ENCODE results near the gene GZF1. TPM values are rescaled to one million over a fixed set of nuclear protein-coding genes. Genes with fewer than 3 reads are reported as not detected.

GZF1 gene
- total RNA-seq, 3 donors from 2014 or later, result 19.0 to 24.3 (median 19.9) TPM

DNA sequence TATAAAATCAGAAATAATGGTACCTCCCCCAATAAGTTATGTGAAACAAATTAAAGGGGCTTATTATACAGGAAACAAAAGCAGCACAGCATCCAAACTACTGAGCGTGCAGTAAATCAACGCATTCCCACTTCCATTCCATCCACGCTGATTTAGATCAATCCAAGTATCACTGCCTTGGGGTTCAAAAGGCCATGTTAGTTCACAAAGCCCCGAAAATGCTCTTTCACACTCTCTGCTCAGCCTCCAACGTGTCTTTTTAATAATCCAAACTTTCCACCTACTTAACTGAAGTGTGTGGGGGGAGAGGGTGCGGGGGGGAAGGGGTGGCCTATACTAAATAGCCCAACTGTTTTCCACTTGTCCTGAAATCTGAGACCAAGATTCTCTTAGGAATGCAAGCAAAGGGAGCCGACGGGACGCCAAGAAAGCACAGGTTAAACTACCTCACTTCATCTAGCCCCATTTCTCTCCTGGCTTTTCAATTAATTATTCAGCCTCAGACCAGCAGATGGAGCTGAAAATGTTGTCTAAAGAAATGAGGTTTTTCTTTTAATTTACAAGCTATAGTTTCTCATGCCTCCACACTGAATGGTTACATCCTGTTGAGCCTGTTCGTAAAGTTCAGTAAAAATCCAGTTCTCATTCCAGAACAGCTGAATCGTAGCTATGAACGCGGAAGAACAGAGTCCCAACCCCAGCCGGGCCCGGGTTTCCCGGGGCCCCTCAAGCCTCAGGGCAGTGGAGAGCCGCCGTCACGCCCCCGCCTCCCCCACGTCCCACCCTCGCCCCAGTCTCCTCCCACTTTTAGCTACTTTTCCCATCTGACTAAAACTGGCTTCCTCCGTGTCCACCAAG is 12.4 kb upstream of the GZF1 start:
- no peak for TF ChIP-seq POLR2AphosphoS5 (IDR thresholded peaks at IDR 0.05)
- TF ChIP-seq, protein P1, sequence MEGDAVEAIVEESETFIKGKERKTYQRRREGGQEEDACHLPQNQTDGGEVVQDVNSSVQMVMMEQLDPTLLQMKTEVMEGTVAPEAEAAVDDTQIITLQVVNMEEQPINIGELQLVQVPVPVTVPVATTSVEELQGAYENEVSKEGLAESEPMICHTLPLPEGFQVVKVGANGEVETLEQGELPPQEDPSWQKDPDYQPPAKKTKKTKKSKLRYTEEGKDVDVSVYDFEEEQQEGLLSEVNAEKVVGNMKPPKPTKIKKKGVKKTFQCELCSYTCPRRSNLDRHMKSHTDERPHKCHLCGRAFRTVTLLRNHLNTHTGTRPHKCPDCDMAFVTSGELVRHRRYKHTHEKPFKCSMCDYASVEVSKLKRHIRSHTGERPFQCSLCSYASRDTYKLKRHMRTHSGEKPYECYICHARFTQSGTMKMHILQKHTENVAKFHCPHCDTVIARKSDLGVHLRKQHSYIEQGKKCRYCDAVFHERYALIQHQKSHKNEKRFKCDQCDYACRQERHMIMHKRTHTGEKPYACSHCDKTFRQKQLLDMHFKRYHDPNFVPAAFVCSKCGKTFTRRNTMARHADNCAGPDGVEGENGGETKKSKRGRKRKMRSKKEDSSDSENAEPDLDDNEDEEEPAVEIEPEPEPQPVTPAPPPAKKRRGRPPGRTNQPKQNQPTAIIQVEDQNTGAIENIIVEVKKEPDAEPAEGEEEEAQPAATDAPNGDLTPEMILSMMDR (IDR thresholded peaks at IDR 0.05), result peak; percentile 53 to 70 (median 64)
- intact Hi-C loops (cut with DNase I; ENCODE audit: low total_unique reads), result no loop called here
- H3K4me1 ChIP-seq, result peaks cover 0 to 10% of the 10 kb centered on the region in 2 donors
- H3K9me3 ChIP-seq, result no peaks in the 10 kb centered on the region
- H3K27me3 ChIP-seq, result no peaks in the 10 kb centered on the region
- H3K27ac ChIP-seq, result peak overlapping the region; percentile 93 to 99
- peak overlapping the region; percentile 86 to 100 (median 95) for H3K4me3 ChIP-seq
- H3K36me3 ChIP-seq, result no peaks in the 10 kb centered on the region
- DNase-seq (ENCODE audit: low spot score in 2 of 2), result peak in 1 of 2 donors; percentile 77

DNA sequence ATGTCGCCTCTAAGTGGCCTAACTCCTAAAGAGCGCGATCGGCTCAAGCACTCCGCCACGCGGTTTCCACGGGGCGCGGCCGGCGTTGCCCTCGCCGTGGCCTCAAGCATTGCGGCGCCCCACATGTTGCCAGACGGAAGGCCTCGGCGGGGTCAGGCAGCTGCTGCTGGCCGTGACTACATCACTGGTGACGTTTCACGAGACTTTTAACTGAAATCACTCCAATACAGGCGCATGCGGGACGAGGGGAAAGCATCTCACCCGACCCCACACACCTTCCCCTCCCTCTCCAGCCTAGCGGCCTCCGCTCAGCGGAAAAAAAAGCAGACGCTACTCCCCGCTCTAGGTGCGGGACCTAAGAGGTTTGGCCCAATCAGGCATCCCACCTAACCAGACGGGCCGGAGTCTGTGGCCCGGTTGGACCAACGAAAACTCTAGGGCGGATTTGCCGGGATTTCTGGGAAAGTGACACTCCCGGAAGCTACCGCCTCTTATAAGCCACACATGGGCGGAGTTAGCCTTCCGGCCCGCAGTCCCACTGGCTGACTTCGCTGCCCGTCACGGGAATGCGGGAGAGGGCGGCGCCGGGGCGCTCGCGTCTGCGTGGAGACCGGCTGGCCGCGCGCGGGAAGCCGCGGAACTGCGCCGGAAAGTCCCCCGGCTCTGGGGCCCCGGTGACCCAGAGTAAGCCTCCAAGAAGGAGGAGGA is 11.6 kb upstream of the GZF1 start, which contains the start of gene NXT1:
TSS of gene NXT1 (plus strand) at position 596 of the 708 bp plus-strand sequence. CDS start 3,251 bp downstream, outside the sequence.
- Histone ChIP-seq H3K4me3 (peak within 1 kb of the TSS; percentile 86 to 100 (median 95)), H3K9me3 (no peaks in the 10 kb centered on the region), H3K36me3 (no peaks in the 10 kb centered on the region), H3K27me3 (no peaks in the 10 kb centered on the region), H3K4me1 (peaks cover 0 to 10% of the 10 kb centered on the region in 2 donors), H3K27ac (peak within 1 kb of the TSS; percentile 93 to 99)
- DNase-seq (ENCODE audit: low spot score in 2 of 2), result peak; percentile 95 to 98
- intact Hi-C loops (cut with DNase I; ENCODE audit: low total_unique reads), result no loop called here
- TF ChIP-seq, protein P1 (IDR thresholded peaks at IDR 0.05), result peak in 2 of 3 donors; percentile 21 to 22
- TF ChIP-seq POLR2A (IDR thresholded peaks at IDR 0.05), result peak; percentile 60
- TF ChIP-seq POLR2AphosphoS5 (IDR thresholded peaks at IDR 0.05), result peak; percentile 94 to 97 (median 95)

DNA sequence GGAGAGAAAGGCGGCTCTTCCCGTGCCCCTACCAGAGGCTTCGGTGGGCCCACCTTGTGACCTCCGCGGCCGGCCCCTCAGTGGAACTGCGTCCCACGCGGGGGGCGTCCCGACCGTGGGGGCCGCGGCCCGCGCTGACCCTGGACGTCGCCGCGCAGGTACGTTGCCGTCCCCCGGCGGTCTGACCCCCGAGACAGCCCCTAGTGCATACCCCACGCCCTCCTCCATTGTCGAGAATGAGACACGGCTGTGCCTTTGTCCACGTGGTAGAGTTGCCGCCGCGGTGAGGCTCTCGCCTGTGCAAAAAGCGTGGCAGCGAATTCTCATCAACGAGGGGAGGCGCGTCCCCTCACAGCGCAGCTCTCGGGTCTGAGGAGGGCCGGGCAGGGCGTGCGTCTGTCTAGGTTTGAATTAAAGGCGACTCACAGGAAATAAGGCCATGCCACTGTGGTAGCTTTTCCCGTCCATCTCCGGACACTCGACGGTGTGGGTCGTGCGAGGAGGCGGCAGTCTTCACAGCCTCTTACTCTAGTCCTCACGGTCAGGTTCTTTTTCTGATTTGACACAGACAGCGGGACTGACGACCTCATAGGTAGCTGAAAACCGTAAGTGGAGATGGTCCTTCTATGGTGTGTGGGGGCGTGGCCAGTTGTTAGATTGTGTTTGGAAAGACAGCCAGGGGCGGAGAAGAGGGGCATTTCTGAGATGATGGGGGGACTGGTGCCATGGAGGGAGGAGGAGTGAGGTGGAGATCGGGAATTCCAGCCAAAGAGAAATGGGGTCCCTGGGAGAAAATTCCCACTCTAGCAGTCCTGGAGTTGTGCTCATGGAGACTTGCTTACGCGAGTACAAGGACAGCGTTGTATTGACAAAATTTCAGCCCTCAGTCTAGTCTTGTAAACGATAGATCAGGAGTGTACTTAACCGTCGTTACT is 10.8 kb upstream of the GZF1 start:
- Histone ChIP-seq H3K27ac (peak overlapping the region; percentile 93 to 99), H3K4me3 (peak overlapping the region; percentile 86 to 100 (median 95)), H3K36me3 (no peaks in the 10 kb centered on the region), H3K27me3 (no peaks in the 10 kb centered on the region), H3K9me3 (no peaks in the 10 kb centered on the region), H3K4me1 (peaks cover 0 to 10% of the 10 kb centered on the region in 2 donors)
- DNase-seq (ENCODE audit: low spot score in 2 of 2), result peak in 1 of 2 donors; percentile 49
- no peak for TF ChIP-seq POLR2A (IDR thresholded peaks at IDR 0.05)
- TF ChIP-seq, protein P1 (IDR thresholded peaks at IDR 0.05), result no peak
- TF ChIP-seq POLR2AphosphoS5 (IDR thresholded peaks at IDR 0.05), result no peak
- intact Hi-C loops (cut with DNase I; ENCODE audit: low total_unique reads), result no loop called here

DNA sequence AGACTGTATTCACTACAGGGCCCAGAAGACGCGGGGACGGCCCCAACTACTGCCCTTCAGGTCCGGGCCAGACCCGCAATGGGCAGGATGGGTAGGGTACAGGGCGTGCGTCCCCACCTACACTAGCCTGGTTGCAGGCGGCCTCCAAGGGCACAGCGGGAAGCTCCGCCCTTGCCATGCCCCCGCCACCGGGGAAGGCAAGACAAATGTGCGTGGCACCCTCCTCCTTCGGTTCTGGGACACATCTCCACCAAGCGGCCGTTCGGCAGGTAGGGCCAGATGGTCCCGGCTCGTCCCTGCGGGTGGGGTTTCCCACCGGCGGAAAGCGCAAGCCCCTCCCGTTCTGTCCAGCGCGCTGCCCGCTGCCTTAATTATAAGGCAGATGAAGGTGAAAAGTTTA is 5.8 kb upstream of the GZF1 start:
- TF ChIP-seq POLR2AphosphoS5 (IDR thresholded peaks at IDR 0.05) (no peak), POLR2A (IDR thresholded peaks at IDR 0.05) (no peak)
- TF ChIP-seq, protein P1 (IDR thresholded peaks at IDR 0.05), result no peak
- intact Hi-C loops (cut with DNase I; ENCODE audit: low total_unique reads), result loop anchor here (5.0 kb wide), 1 partner anchor 286 kb away; no protein-coding TSS in a partner anchor
- H3K36me3 ChIP-seq, result no peaks in the 10 kb centered on the region
- no peak overlapping the region for H3K27ac ChIP-seq
- H3K4me3 ChIP-seq, result no peak overlapping the region
- no peaks in the 10 kb centered on the region for H3K9me3 ChIP-seq
- DNase-seq (ENCODE audit: low spot score in 2 of 2), result no peak
- no peaks in the 10 kb centered on the region for H3K27me3 ChIP-seq
- H3K4me1 ChIP-seq, result peaks cover 0 to 7% of the 10 kb centered on the region in 2 donors

All from breast epithelium (tissue), 4 donors.